ENCODE results near the gene IL13. TPM values are rescaled to one million over a fixed set of nuclear protein-coding genes. Genes with fewer than 3 reads are reported as not detected.

The IL13 gene
- total and polyA plus RNA-seq, 2 donors from 2014 or later, result not detected

- FAIRE-seq (no peak), DNase-seq (no peak)
- Histone ChIP-seq H3K36me3 (ENCODE audit: control insufficient read depth in 2 of 3, insufficient read depth in 3 of 3, low read length in 3 of 3) (peaks cover 0 to 34% (median 18%) of the 10 kb centered on the region in 3 donors), H3K27ac (ENCODE audit: low read depth in 2 of 2, low read length in 2 of 2) (no peak overlapping the region), H3K9me3 (ENCODE audit: control insufficient read depth in 2 of 3, insufficient read depth in 1 of 3, low read length in 3 of 3) (peaks cover 0 to 18% (median 0%) of the 10 kb centered on the region in 3 donors), H3K4me1 (ENCODE audit: control insufficient read depth in 2 of 3, insufficient read depth in 2 of 3, low read depth in 1 of 3, low read length in 3 of 3) (no peaks in the 10 kb centered on the region), H3K27me3 (ENCODE audit: control insufficient read depth, insufficient read depth, low read length) (no peaks in the 10 kb centered on the region), H3K9ac (ENCODE audit: low read length in 3 of 3) (no peak overlapping the region), H3K4me3 (ENCODE audit: low read length in 3 of 3) (no peak overlapping the region)
- intact Hi-C loops (cut with DNase I), result no loop called here
- no peak for TF ChIP-seq CTCF (IDR thresholded peaks at IDR 0.05; ENCODE audit: borderline replicate concordance, extremely low read depth, insufficient read depth)
Observed at GRCh38 chr5:132644177-132644576, 13.8 kb upstream of the IL13 start.

- intact Hi-C loops (cut with DNase I), result no loop called here
- DNase-seq (no peak), FAIRE-seq (no peak)
- Histone ChIP-seq H3K9ac (ENCODE audit: low read length in 3 of 3) (no peak overlapping the region), H3K36me3 (ENCODE audit: control insufficient read depth in 2 of 3, insufficient read depth in 3 of 3, low read length in 3 of 3) (peaks cover 0 to 13% (median 5%) of the 10 kb centered on the region in 3 donors), H3K27ac (ENCODE audit: low read depth in 2 of 2, low read length in 2 of 2) (no peak overlapping the region), H3K27me3 (ENCODE audit: control insufficient read depth, insufficient read depth, low read length) (no peaks in the 10 kb centered on the region), H3K4me1 (ENCODE audit: control insufficient read depth in 2 of 3, insufficient read depth in 2 of 3, low read depth in 1 of 3, low read length in 3 of 3) (no peaks in the 10 kb centered on the region), H3K4me3 (ENCODE audit: low read length in 3 of 3) (no peak overlapping the region), H3K9me3 (ENCODE audit: control insufficient read depth in 2 of 3, insufficient read depth in 1 of 3, low read length in 3 of 3) (peaks cover 0 to 18% (median 0%) of the 10 kb centered on the region in 3 donors)
- TF ChIP-seq CTCF (IDR thresholded peaks at IDR 0.05; ENCODE audit: borderline replicate concordance, extremely low read depth, insufficient read depth), result no peak
Observed at GRCh38 chr5:132646583-132647266, 11.2 kb upstream of the IL13 start.

GRCh38 chr5:132647473-132647872 is 10.5 kb upstream of the IL13 start:
- Histone ChIP-seq H3K27me3 (ENCODE audit: control insufficient read depth, insufficient read depth, low read length) (no peaks in the 10 kb centered on the region), H3K4me1 (ENCODE audit: control insufficient read depth in 2 of 3, insufficient read depth in 2 of 3, low read depth in 1 of 3, low read length in 3 of 3) (no peaks in the 10 kb centered on the region), H3K4me3 (ENCODE audit: low read length in 3 of 3) (no peak overlapping the region), H3K9me3 (ENCODE audit: control insufficient read depth in 2 of 3, insufficient read depth in 1 of 3, low read length in 3 of 3) (peaks cover 0 to 18% (median 0%) of the 10 kb centered on the region in 3 donors), H3K27ac (ENCODE audit: low read depth in 2 of 2, low read length in 2 of 2) (no peak overlapping the region), H3K36me3 (ENCODE audit: control insufficient read depth in 2 of 3, insufficient read depth in 3 of 3, low read length in 3 of 3) (peaks cover 0 to 8% (median 5%) of the 10 kb centered on the region in 3 donors), H3K9ac (ENCODE audit: low read length in 3 of 3) (no peak overlapping the region)
- FAIRE-seq (no peak), DNase-seq (no peak)
- intact Hi-C loops (cut with DNase I), result no loop called here
- TF ChIP-seq CTCF (IDR thresholded peaks at IDR 0.05; ENCODE audit: borderline replicate concordance, extremely low read depth, insufficient read depth), result no peak

All from kidney (tissue), 14 donors.